WTC11 (cell line): ENCODE data around the gene ARHGAP26. TPM values are rescaled to one million over a fixed set of nuclear protein-coding genes. Genes with fewer than 3 reads are reported as not detected.
A peak's percentile ranks its signal among the peaks of the same experiment; 100 is the strongest.

Source experiments
- ATAC-seq: fragments of 200-7000 bp; cut with Tn5 transposase; 2 replicates; pipeline ENCODE4 v1.10.0; 2021; ENCODE audit warnings: mild to moderate bottlenecking, moderate library complexity
- CTCF ChIA-PET: fragments of 300-600 bp; sonication (Branson Sonifier 250); formaldehyde crosslinking; loops from one replicate; lab custom pipeline; 2021; ENCODE audit warnings: antibody characterized with exemption; lab: Charles Lee
- POLR2A ChIA-PET: fragments of 350-600 bp; sonication (Branson Sonifier 250); formaldehyde crosslinking; loops from one replicate; lab custom pipeline; 2021; ENCODE audit warnings: antibody characterized with exemption; lab: Charles Lee
- DNase-seq: peaks from one replicate; pipeline ENCODE4 v3.0.0; 2021; ENCODE audit warnings: low spot score
- H3K27ac Mint-ChIP-seq: 2 replicates; pipeline ENCODE4 v1.8.0; 2021; ENCODE audit warnings: mixed read lengths
- H3K27me3 Mint-ChIP-seq: 2 replicates; pipeline ENCODE4 v1.8.0; 2021; ENCODE audit warnings: low read depth, mild to moderate bottlenecking, moderate library complexity, mixed read lengths
- H3K36me3 Mint-ChIP-seq: 2 replicates; pipeline ENCODE4 v1.8.0; 2021; ENCODE audit warnings: mixed read lengths
- H3K4me1 Mint-ChIP-seq: 2 replicates; pipeline ENCODE4 v1.8.0; 2022; ENCODE audit warnings: mixed read lengths
- H3K4me3 Mint-ChIP-seq: 2 replicates; pipeline ENCODE4 v1.8.0; 2021; ENCODE audit warnings: mild to moderate bottlenecking, moderate library complexity, mixed read lengths
- H3K9me3 Mint-ChIP-seq: 2 replicates; pipeline ENCODE4 v1.8.0; 2021; ENCODE audit warnings: mixed read lengths
- CREM ChIP-seq: sonication (generic); formaldehyde crosslinking; IDR thresholded peaks from 2 replicates; pipeline ENCODE4 v1.8.1; 2022; ENCODE audit warnings: mild to moderate bottlenecking, missing genetic modification reagents, moderate library complexity
- ETV6 ChIP-seq: sonication (generic); formaldehyde crosslinking; IDR thresholded peaks from 2 replicates; pipeline ENCODE4 v1.8.1; 2022; ENCODE audit warnings: mild to moderate bottlenecking, missing genetic modification reagents
- GABPB1 ChIP-seq: sonication (generic); formaldehyde crosslinking; IDR thresholded peaks from 2 replicates; pipeline ENCODE4 v1.8.1; 2023; ENCODE audit warnings: mild to moderate bottlenecking, missing genetic modification reagents
- KAT7 ChIP-seq: sonication (generic); formaldehyde crosslinking; IDR thresholded peaks from 2 replicates; pipeline ENCODE4 v1.8.1; 2023; ENCODE audit warnings: missing genetic modification reagents, mild to moderate bottlenecking, borderline replicate concordance
- NFE2L1 ChIP-seq: sonication (generic); formaldehyde crosslinking; IDR thresholded peaks from 2 replicates; pipeline ENCODE4 v1.8.1; 2023; ENCODE audit warnings: missing genetic modification reagents
- SMAD4 ChIP-seq: sonication (generic); formaldehyde crosslinking; IDR thresholded peaks from 2 replicates; pipeline ENCODE4 v1.8.0; 2022; ENCODE audit warnings: mild to moderate bottlenecking, missing genetic modification reagents
- SP1 ChIP-seq: sonication (generic); formaldehyde crosslinking; conservative IDR thresholded peaks from 2 replicates; pipeline ENCODE4 v1.8.1; 2022; ENCODE audit warnings: missing genetic modification reagents
- ZNF416 ChIP-seq: fragments of 250-450 bp; sonication (Bioruptor Pico); IDR thresholded peaks from 2 replicates; pipeline ENCODE4 v1.9.0; 2021; ENCODE audit warnings: mild to moderate bottlenecking, inconsistent platforms
- ZNF423 ChIP-seq: fragments of 250-450 bp; sonication (Bioruptor Pico); IDR thresholded peaks from 2 replicates; pipeline ENCODE4 v2.1.2; 2022; ENCODE audit warnings: mild to moderate bottlenecking, moderate library complexity
- total RNA-seq: library from RNA; stranded (reverse); gene quantifications from 3 replicates; pipeline ENCODE4 v1.2.3, GENCODE V29; 2021
- TF ChIP-seq, protein P1 (sequence below): sonication (generic); formaldehyde crosslinking; IDR thresholded peaks from 2 replicates; pipeline ENCODE4 v1.8.1; 2023; ENCODE audit warnings: mild to moderate bottlenecking, missing genetic modification reagents
- TF ChIP-seq, protein P2 (sequence below): fragments of 250-450 bp; sonication (Bioruptor Pico); IDR thresholded peaks from 2 replicates; pipeline ENCODE4 v1.9.0; 2021; ENCODE audit warnings: mild to moderate bottlenecking
- TF ChIP-seq, protein P3 (sequence below): sonication (generic); formaldehyde crosslinking; IDR thresholded peaks from 2 replicates; pipeline ENCODE4 v1.8.1; 2022; ENCODE audit warnings: low read depth, mild to moderate bottlenecking, moderate library complexity, missing genetic modification reagents, borderline replicate concordance
- TF ChIP-seq, protein P4 (sequence below): fragments of 200-600 bp; IDR thresholded peaks from 2 replicates; pipeline ENCODE4 v1.8.0; 2022; ENCODE audit warnings: antibody characterized with exemption
- TF ChIP-seq, protein P5 (sequence below): sonication (generic); formaldehyde crosslinking; IDR thresholded peaks from 2 replicates; pipeline ENCODE4 v1.8.1; 2022; ENCODE audit warnings: low read depth, missing genetic modification reagents, borderline replicate concordance

ARHGAP26 gene
- total RNA-seq, 1 experiment from 2014 or later = 22.3 TPM

DNA sequence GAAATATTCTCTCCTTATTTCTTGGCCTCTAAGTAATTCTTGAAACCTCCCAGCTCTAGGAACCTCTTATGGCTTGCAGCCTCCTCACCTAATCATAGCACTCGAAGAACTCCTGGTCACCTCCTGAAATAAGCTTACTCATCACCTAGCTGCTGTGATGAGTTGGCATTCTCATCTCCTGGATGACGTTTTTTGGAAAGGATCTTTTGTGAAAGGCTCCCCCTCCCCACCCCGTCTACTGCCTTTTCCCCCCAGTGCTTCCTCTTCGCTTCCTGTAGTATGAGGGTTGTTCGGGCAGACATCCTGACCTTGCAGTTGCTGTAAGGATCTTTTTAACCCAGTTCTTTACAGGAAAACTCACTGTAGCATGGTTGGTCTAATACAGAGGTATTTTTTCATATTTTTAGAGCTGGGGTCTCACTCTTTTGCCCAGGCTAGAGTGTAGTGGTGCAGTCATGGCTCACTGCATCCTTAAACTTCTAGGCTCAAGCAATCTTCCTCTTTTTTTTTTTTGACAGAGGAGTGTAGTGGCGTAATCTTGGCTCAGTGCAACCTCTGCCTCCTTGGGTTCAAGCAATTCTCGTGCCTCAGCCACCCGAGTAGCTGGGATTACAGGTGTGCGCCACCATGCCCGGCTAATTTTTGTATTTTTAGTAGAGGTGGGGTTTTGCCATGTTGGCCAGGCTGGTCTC lies 41.8 kb downstream of the ARHGAP26 start (continued):
- TF ChIP-seq, protein P1, sequence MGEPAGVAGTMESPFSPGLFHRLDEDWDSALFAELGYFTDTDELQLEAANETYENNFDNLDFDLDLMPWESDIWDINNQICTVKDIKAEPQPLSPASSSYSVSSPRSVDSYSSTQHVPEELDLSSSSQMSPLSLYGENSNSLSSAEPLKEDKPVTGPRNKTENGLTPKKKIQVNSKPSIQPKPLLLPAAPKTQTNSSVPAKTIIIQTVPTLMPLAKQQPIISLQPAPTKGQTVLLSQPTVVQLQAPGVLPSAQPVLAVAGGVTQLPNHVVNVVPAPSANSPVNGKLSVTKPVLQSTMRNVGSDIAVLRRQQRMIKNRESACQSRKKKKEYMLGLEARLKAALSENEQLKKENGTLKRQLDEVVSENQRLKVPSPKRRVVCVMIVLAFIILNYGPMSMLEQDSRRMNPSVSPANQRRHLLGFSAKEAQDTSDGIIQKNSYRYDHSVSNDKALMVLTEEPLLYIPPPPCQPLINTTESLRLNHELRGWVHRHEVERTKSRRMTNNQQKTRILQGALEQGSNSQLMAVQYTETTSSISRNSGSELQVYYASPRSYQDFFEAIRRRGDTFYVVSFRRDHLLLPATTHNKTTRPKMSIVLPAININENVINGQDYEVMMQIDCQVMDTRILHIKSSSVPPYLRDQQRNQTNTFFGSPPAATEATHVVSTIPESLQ = no peak
- no peak for TF ChIP-seq CREM (CRISPR knock-in tag)

DNA sequence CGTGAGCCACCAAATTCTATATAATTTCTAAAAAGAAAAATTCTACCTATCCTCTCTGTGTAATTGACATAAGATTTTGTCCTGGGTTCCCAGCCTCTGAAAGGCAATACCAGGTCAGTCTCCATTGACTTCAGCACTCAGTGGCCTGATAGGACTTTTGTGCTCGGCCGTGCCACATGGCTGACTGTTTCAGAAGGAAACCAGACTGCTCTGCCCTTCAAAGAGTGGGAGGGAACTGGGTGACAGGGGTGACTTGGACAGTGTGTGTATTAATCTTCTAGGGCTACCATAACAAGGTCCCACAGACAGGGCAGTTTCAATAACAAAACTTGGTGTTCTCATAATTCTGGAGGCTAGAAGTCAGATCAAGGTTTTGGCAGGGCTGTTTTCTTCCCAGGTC lies 43.0 kb downstream of the ARHGAP26 start:
- peaks cover 32% of the 10 kb centered on the region for H3K4me1 Mint-ChIP-seq
- TF ChIP-seq, protein P2, sequence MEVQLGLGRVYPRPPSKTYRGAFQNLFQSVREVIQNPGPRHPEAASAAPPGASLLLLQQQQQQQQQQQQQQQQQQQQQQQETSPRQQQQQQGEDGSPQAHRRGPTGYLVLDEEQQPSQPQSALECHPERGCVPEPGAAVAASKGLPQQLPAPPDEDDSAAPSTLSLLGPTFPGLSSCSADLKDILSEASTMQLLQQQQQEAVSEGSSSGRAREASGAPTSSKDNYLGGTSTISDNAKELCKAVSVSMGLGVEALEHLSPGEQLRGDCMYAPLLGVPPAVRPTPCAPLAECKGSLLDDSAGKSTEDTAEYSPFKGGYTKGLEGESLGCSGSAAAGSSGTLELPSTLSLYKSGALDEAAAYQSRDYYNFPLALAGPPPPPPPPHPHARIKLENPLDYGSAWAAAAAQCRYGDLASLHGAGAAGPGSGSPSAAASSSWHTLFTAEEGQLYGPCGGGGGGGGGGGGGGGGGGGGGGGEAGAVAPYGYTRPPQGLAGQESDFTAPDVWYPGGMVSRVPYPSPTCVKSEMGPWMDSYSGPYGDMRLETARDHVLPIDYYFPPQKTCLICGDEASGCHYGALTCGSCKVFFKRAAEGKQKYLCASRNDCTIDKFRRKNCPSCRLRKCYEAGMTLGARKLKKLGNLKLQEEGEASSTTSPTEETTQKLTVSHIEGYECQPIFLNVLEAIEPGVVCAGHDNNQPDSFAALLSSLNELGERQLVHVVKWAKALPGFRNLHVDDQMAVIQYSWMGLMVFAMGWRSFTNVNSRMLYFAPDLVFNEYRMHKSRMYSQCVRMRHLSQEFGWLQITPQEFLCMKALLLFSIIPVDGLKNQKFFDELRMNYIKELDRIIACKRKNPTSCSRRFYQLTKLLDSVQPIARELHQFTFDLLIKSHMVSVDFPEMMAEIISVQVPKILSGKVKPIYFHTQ (CRISPR knock-in tag) = no peak
- TF ChIP-seq NFE2L1 (CRISPR knock-in tag) = no peak
- TF ChIP-seq GABPB1 (CRISPR knock-in tag) = no peak
- no peak for TF ChIP-seq KAT7 (CRISPR knock-in tag)
- TF ChIP-seq, protein P3, sequence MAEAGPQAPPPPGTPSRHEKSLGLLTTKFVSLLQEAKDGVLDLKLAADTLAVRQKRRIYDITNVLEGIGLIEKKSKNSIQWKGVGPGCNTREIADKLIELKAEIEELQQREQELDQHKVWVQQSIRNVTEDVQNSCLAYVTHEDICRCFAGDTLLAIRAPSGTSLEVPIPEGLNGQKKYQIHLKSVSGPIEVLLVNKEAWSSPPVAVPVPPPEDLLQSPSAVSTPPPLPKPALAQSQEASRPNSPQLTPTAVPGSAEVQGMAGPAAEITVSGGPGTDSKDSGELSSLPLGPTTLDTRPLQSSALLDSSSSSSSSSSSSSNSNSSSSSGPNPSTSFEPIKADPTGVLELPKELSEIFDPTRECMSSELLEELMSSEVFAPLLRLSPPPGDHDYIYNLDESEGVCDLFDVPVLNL (CRISPR knock-in tag) = no peak
- TF ChIP-seq, protein P4, sequence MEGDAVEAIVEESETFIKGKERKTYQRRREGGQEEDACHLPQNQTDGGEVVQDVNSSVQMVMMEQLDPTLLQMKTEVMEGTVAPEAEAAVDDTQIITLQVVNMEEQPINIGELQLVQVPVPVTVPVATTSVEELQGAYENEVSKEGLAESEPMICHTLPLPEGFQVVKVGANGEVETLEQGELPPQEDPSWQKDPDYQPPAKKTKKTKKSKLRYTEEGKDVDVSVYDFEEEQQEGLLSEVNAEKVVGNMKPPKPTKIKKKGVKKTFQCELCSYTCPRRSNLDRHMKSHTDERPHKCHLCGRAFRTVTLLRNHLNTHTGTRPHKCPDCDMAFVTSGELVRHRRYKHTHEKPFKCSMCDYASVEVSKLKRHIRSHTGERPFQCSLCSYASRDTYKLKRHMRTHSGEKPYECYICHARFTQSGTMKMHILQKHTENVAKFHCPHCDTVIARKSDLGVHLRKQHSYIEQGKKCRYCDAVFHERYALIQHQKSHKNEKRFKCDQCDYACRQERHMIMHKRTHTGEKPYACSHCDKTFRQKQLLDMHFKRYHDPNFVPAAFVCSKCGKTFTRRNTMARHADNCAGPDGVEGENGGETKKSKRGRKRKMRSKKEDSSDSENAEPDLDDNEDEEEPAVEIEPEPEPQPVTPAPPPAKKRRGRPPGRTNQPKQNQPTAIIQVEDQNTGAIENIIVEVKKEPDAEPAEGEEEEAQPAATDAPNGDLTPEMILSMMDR = no peak
- TF ChIP-seq, protein P5, sequence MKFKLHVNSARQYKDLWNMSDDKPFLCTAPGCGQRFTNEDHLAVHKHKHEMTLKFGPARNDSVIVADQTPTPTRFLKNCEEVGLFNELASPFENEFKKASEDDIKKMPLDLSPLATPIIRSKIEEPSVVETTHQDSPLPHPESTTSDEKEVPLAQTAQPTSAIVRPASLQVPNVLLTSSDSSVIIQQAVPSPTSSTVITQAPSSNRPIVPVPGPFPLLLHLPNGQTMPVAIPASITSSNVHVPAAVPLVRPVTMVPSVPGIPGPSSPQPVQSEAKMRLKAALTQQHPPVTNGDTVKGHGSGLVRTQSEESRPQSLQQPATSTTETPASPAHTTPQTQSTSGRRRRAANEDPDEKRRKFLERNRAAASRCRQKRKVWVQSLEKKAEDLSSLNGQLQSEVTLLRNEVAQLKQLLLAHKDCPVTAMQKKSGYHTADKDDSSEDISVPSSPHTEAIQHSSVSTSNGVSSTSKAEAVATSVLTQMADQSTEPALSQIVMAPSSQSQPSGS (CRISPR knock-in tag) = no peak
- TF ChIP-seq ETV6 = no peak
- no peak for TF ChIP-seq SP1 (CRISPR knock-in tag)
- no peak for TF ChIP-seq ZNF423 (CRISPR knock-in tag)
- TF ChIP-seq ZNF416 (CRISPR knock-in tag) = no peak
- ATAC-seq (no peak), DNase-seq (no peak)
- no peaks in the 10 kb centered on the region for H3K9me3 Mint-ChIP-seq
- H3K4me3 Mint-ChIP-seq = no peak overlapping the region
- ChIA-PET CTCF (no interaction called here), POLR2A (no interaction called here)
- H3K27ac Mint-ChIP-seq = 0 out of 2 replicates have a peak overlapping the region, but pooled peaks have one; percentile 78
- no peaks in the 10 kb centered on the region for H3K27me3 Mint-ChIP-seq
- no peaks in the 10 kb centered on the region; the same call in 1 of the 2 replicates for H3K36me3 Mint-ChIP-seq

DNA sequence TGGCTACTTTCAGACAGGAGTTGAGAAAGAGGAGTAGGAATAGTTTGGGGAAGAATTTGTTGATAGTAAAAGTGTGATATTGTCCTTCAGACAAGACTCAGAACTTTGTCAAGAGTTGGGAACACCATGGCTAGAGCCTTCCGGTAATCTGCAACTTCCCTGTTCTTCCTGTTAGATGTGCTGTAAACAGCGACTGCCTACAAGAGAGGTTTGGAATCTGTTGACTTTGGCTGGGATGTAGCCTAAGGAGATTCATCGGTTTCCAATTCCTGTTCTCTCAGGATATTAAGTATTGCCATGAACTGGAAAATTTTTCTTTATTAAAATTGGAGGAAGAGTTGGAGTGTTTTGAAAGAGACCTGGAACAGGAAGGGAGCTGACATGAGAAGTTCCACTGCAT lies 43.9 kb downstream of the ARHGAP26 start:
- ChIA-PET CTCF (no interaction called here), POLR2A (no interaction called here)

More for the DNA sequence above, 43.9 kb downstream of the ARHGAP26 start:
- no peak for DNase-seq
- Mint-ChIP-seq H3K4me1 (peaks cover 39% of the 10 kb centered on the region), H3K9me3 (no peaks in the 10 kb centered on the region), H3K27ac (peak overlapping the region; percentile 24; the same call in 1 of the 2 replicates), H3K27me3 (no peaks in the 10 kb centered on the region), H3K36me3 (no peaks in the 10 kb centered on the region; the same call in 1 of the 2 replicates)
- ATAC-seq = no peak
- no peak for TF ChIP-seq SMAD4
- TF ChIP-seq, all 79 proteins: peak for 0
- no peak overlapping the region for H3K4me3 Mint-ChIP-seq
